Mucosa of descending colon (tissue), 3 donors: ENCODE results near the gene MGAT3. TPM values are rescaled to one million over a fixed set of nuclear protein-coding genes. Genes with fewer than 3 reads are reported as not detected.
A peak's percentile ranks its signal among the peaks of the same experiment; 100 is the strongest.

Source experiments
- ATAC-seq: fragments of 200-7000 bp; cut with Tn5 transposase; one replicate; pipeline ENCODE4 v1.9.1; 2020; ENCODE audit warnings: mild to moderate bottlenecking, moderate library complexity
- DNase-seq, 3 donors: peaks; one replicate each; pipeline ENCODE4 v3.0.0-alpha.2; 2020
- H3K36me3 ChIP-seq: fragments of 200-600 bp; one replicate; pipeline ENCODE4 v1.8.0; 2021; ENCODE audit warnings: low read depth, mild to moderate bottlenecking
- H3K4me1 ChIP-seq: fragments of 200-600 bp; one replicate; pipeline ENCODE4 v1.8.0; 2021; ENCODE audit warnings: low read depth, mild to moderate bottlenecking
- H3K4me3 ChIP-seq: fragments of 200-600 bp; one replicate; pipeline ENCODE4 v1.8.0; 2021; ENCODE audit warnings: mild to moderate bottlenecking
- H3K9me3 ChIP-seq: fragments of 200-600 bp; one replicate; pipeline ENCODE4 v1.8.0; 2021; ENCODE audit warnings: mild to moderate bottlenecking
- intact Hi-C, 2 donors: fragments of 100-400 bp; cut with DNase I in 1 of 2; cut with micrococcal nuclease in 1 of 2; formaldehyde crosslinking; loops; one replicate each; pipeline versions ENCODE4 v1.11.0 to v1.11.1; 2022; cut with DNase I, micrococcal nuclease
- total RNA-seq, 3 donors: library from RNA; stranded (reverse); fragmentation: NEBNext Ultra II Directional in 2 of 3; extraction: Animal tissue kit (Norgen Biotek cat#: 25700) in 2 of 3; gene quantifications; one replicate each; pipeline versions ENCODE4 v1.2.1 to v1.2.4, GENCODE V29; 2021 to 2023
- TF ChIP-seq, protein P1 (sequence below): fragments of 200-600 bp; IDR thresholded peaks from one replicate; pipeline ENCODE4 v1.8.0; 2022; ENCODE audit warnings: antibody characterized with exemption, mild to moderate bottlenecking
- donor health status: DM: no; HTN: no; CAD: no; lungs with moderate emphysema.
- donor health status: DM: no; HTN: no; CAD: no.
- donor health status: DM: no; HTN: yes; CAD: no.

Gene MGAT3
- total RNA-seq, 3 donors from 2014 or later = 5.1 to 8.5 (median 6.5) TPM

DNA sequence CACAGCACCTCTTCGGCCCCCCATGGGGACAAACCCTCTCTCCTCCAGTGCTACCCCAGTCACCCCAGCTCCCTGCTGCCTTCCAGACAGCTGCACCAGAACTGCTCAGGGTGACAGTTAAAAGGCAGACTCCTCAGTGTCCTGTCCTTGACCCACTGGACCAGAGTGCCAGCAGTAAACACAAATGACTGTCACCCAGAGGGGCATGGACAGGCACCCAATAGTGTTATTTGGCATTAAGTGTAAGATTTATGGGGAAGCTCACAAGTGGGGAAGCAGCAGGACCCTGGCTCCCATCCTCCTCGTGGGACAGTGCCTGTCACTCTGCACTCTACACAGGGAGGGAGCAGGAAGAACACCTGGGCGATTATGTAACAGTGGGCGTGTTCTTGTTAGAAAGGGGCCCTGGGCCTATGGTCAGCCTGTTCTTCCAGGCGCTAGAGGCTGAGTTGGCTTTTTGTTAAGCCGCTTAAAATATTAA is 70.7 kb downstream of the MGAT3 start:
- Histone ChIP-seq H3K9me3 (no peaks in the 10 kb centered on the region), H3K4me1 (peaks cover 66% of the 10 kb centered on the region), H3K36me3 (peaks cover 6% of the 10 kb centered on the region), H3K4me3 (no peak overlapping the region)
- peak; percentile 52 to 83 (median 59) for DNase-seq
- TF ChIP-seq, protein P1, sequence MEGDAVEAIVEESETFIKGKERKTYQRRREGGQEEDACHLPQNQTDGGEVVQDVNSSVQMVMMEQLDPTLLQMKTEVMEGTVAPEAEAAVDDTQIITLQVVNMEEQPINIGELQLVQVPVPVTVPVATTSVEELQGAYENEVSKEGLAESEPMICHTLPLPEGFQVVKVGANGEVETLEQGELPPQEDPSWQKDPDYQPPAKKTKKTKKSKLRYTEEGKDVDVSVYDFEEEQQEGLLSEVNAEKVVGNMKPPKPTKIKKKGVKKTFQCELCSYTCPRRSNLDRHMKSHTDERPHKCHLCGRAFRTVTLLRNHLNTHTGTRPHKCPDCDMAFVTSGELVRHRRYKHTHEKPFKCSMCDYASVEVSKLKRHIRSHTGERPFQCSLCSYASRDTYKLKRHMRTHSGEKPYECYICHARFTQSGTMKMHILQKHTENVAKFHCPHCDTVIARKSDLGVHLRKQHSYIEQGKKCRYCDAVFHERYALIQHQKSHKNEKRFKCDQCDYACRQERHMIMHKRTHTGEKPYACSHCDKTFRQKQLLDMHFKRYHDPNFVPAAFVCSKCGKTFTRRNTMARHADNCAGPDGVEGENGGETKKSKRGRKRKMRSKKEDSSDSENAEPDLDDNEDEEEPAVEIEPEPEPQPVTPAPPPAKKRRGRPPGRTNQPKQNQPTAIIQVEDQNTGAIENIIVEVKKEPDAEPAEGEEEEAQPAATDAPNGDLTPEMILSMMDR = no peak
- intact Hi-C loops = no loop called here
- ATAC-seq = peak; percentile 38

DNA sequence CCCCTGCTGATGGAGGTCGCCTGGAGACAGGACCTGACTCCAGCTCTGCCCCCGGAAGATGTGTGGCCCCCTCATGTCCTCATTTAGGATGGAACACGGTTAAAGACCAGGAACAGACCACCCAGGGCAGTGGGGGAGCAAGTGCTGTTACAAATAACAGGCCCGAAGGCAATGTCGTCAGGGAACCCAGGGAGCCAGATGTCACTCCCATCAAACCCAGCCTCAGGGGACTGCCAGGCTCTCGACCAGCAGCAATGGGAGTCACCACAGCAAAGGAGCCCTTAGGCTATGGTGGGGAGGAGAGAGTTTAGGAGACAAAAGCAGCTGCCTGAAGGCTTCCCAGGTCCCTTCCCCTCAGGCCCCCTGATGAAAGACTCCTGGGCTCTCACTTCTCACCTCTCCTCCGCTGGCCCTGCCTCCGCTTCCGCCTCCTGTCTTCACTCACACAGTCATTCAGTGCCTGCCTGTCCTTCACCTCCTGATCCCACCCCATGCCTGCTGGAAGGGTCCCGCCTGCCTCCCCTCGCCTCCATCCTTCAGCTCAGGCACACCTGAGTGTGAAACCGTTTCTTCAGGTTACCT is 71.4 kb downstream of the MGAT3 start:
- H3K36me3 ChIP-seq = peaks cover 6% of the 10 kb centered on the region
- H3K4me1 ChIP-seq = peaks cover 59% of the 10 kb centered on the region
- intact Hi-C loops = no loop called here
- H3K4me3 ChIP-seq = no peak overlapping the region
- no peaks in the 10 kb centered on the region for H3K9me3 ChIP-seq
- TF ChIP-seq, protein P1 = no peak
- ATAC-seq (no peak), DNase-seq (peak in 1 of 3 donors; percentile 70)

DNA sequence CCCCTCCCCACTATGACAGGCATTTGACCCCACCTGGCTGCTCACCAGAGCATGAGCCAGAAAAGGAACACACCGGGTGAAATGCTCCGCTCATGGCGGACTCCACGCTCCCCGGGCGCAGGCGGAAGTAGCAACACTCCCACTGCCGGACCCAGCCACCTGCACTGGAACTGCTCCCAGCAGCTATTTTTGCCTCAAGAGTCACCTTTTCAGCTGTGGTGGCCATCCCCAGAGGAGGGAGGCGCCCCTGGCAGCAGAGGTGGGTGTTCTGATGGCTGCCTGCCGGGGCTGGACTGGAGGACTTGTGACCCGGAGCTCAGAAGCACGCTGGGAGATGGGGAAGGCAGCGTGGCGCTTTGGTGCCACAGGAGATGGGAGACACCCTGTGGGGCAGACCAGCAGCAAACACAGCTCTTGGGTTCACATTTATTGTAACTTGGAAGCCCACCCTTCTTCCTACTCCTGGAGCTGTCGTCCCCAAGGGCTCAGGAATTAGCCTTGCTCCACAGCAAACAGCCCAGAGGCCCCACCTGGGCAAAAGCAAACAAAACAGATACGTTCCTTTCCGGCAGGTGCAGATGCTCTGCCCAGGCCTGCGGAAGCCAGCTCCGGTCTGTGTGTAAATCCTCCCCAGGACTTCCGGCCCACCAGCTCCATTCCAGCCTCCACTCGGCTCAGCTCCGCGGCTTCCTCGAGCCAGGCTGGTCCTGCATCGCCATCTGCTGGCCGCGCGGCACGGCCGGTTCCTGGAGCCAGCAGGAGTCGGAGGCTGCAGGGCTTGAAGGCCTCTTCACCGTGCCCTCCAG is 72.1 kb downstream of the MGAT3 start:
- no peaks in the 10 kb centered on the region for H3K9me3 ChIP-seq
- peak overlapping the region; percentile 4 for H3K4me3 ChIP-seq
- TF ChIP-seq, protein P1 = peak; percentile 96
- ATAC-seq (peak; percentile 76), DNase-seq (peak; percentile 94 to 97 (median 95))
- intact Hi-C loops = no loop called here
- H3K4me1 ChIP-seq = peaks cover 53% of the 10 kb centered on the region
- peaks cover 6% of the 10 kb centered on the region for H3K36me3 ChIP-seq

DNA sequence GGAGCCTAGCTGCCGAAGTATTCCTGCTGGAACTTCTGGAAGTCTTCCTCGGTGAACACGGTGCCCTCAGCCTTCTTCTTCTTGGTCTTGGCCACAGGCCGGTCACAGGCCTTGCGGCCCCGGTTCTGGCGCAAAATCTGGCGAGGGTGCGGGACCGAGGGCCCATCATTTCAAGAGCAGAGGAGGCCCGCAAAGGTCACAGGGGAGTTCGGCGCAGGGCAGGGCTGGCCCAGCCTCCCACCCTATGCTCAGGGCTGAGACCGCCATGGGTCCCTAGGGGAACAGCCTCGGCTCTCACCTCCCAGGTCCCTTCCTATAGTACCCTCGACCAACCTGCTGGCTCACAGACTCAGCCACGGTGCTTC is 72.7 kb downstream of the MGAT3 start:
- H3K4me1 ChIP-seq = peaks cover 55% of the 10 kb centered on the region
- intact Hi-C loops = no loop called here
- H3K9me3 ChIP-seq = no peaks in the 10 kb centered on the region
- no peak for ATAC-seq
- DNase-seq = no peak
- H3K4me3 ChIP-seq = no peak overlapping the region
- H3K36me3 ChIP-seq = peaks cover 2% of the 10 kb centered on the region
- TF ChIP-seq, protein P1 = no peak

DNA sequence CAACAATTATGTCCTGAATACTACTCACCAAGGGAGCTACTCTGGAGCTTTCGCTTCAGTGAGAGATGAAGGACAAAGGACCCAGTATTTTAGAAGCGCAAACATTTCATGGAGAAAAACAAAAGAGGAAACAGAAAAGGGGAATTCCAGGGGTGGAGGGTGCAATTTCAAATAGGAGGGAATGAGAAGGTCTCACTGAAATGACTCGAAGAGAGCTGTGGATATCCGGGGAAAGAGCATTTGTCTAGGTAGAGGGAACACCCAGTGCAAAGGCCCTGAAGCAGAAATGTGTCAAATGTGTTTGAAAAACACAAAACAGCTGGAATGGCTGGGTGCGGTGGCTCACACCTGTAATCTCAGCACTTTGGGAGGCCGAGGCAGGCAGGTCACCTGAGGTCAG is 73.3 kb downstream of the MGAT3 start:
- TF ChIP-seq, protein P1 = no peak
- intact Hi-C loops = loop anchor here in 1 of 2 donors (10.0 kb wide), 1 partner anchor 815 kb away; the partner anchor contains the start of gene ADSL
- peaks cover 58% of the 10 kb centered on the region for H3K4me1 ChIP-seq

More for the DNA sequence above, 73.3 kb downstream of the MGAT3 start:
- Histone ChIP-seq H3K9me3 (no peaks in the 10 kb centered on the region), H3K4me3 (no peak overlapping the region), H3K36me3 (no peaks in the 10 kb centered on the region)
- no peak for DNase-seq
- no peak for ATAC-seq
